Spleen (tissue), 7 donors: ENCODE measurements around the gene ABLIM3.

Source experiments
- CTCF ChIP-seq, 11 experiments: fragments of 200-600 bp in 7 of 11; fragments of 450-650 bp in 4 of 11; sonication (generic) in 4 of 11; IDR thresholded peaks in 8 of 11; conservative IDR thresholded peaks in 3 of 11; 1 replicate in 7 of 11; 2 replicates in 4 of 11; pipeline versions ENCODE4 v1.4.0 to v1.8.0; 2016 to 2021; ENCODE audit warnings: antibody characterized with exemption in 11 of 11, inconsistent platforms in 4 of 11, mild to moderate bottlenecking in 1 of 11
- POLR2A ChIP-seq, 3 donors: fragments of 450-650 bp; IDR thresholded peaks; one replicate each; pipeline ENCODE4 v1.5.1; 2017; ENCODE audit warnings: antibody characterized with exemption in 3 of 3, mild to moderate bottlenecking in 1 of 3
- donor health status: DM: no; HTN: no; CAD: no; lungs with moderate emphysema.
- donor health status: DM: no; HTN: no; CAD: no.
- donor health status: DM: no; HTN: no; CAD: no.

GRCh38 chr5:149177911-149178565 is 36.7 kb downstream of the ABLIM3 start:
- TF ChIP-seq CTCF (IDR thresholded peaks at IDR 0.05 in 8 of 11, conservative IDR thresholded peaks at IDR 0.05 in 3 of 11) (no peak), POLR2A (IDR thresholded peaks at IDR 0.05) (no peak)
